Measurements from ENCODE around the gene RALGDS.

DNA sequence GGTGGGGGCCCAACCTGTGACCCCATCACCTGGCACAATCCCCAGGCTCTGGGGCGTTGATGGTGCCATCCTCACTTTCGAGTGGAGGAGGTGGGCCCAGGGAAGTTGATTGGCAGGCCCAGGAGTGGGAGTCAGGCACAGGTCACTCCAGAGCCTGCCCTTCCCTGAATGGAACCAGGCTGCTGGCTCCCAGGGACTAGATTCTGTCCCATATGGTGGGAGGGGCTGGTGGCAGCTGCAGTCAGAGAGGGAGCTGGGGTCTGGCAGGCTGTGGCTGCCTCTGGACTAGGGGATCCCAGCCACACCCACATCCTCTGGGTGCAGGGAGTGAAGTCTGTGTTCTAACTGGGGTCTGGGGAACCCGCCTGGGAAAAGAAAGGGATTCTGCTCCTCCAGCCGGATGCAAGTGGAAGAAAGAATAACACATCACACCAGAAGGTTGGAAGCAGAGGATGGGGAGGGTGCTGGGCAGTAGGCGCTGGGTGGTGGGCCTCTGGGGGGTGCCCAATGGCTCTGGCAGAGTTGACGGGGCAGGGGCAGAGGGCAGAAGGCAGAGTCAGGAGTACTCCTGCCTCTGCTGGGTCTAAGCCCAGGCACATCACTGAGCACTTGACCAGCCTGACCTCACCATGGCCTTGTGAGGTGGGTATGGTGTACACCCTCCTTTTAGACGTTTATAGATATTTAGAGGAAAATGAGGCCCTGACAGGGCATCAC lies 33.5 kb downstream of the RALGDS start:
- TF ChIP-seq, protein P1, sequence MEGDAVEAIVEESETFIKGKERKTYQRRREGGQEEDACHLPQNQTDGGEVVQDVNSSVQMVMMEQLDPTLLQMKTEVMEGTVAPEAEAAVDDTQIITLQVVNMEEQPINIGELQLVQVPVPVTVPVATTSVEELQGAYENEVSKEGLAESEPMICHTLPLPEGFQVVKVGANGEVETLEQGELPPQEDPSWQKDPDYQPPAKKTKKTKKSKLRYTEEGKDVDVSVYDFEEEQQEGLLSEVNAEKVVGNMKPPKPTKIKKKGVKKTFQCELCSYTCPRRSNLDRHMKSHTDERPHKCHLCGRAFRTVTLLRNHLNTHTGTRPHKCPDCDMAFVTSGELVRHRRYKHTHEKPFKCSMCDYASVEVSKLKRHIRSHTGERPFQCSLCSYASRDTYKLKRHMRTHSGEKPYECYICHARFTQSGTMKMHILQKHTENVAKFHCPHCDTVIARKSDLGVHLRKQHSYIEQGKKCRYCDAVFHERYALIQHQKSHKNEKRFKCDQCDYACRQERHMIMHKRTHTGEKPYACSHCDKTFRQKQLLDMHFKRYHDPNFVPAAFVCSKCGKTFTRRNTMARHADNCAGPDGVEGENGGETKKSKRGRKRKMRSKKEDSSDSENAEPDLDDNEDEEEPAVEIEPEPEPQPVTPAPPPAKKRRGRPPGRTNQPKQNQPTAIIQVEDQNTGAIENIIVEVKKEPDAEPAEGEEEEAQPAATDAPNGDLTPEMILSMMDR (IDR thresholded peaks at IDR 0.05): no peak
- TF ChIP-seq POLR2A (IDR thresholded peaks at IDR 0.05): no peak

Measured in right lobe of liver (tissue), 4 donors.